HepG2 (cell line): ENCODE measurements around the gene SDK2. TPM values are rescaled to one million over a fixed set of nuclear protein-coding genes. Genes with fewer than 3 reads are reported as not detected.

Experiments used
- ATAC-seq: fragments of 200-7000 bp; cut with Tn5 transposase; 3 replicates; pipeline ENCODE4 v1.9.1; 2020; ENCODE audit warnings: mild to moderate bottlenecking, moderate library complexity
- BruUV-seq: library from RNA; stranded (reverse); fragments of 400-500 nt; replicated peaks from 2 replicates; lab custom pipeline; 2021; lab: Mats Ljungman, UMichigan
- CTCF ChIA-PET: fragments of 300-600 bp; formaldehyde crosslinking; extraction: SDS; loops from one replicate; lab custom pipeline; 2021; ENCODE audit warnings: low total read pairs, inconsistent platforms, low intra/inter-chr PET ratio; lab: Yijun Ruan, JAX
- POLR2A ChIA-PET: fragments of 350-600 bp; sonication (Branson Sonifier 250); formaldehyde crosslinking; loops from one replicate; lab custom pipeline; 2020; ENCODE audit warnings: antibody characterized with exemption, inconsistent platforms; lab: Yijun Ruan, JAX
- DNase-seq: peaks from one replicate; pipeline ENCODE4 v3.0.0-alpha.2; 2015; ENCODE audit warnings: low spot score
- FAIRE-seq: peaks from 3 replicates; lab custom pipeline; 2011; peaks lifted over from hg19 to GRCh38; lab: Jason Lieb, UNC
- H2AFZ ChIP-seq: one replicate; pipeline ENCODE4 v1.6.1; 2011; ENCODE audit warnings: low read length, inconsistent platforms
- H3K27ac ChIP-seq: fragments of 300-600 bp; 3 replicates; pipeline ENCODE4 v1.8.0; 2011; ENCODE audit warnings: mixed run types, mild to moderate bottlenecking, mixed read lengths, low read length, inconsistent platforms; ENCODE audit not compliant: insufficient read depth; ENCODE audit errors: extremely low read length
- H3K27me3 ChIP-seq, 2 experiments: fragments of 200-600 bp in 1 of 2; 2 replicates in 1 of 2; 3 replicates in 1 of 2; pipeline versions ENCODE4 v1.6.0 to v1.8.0; 2011; ENCODE audit warnings: low read length in 2 of 2, mild to moderate bottlenecking in 2 of 2, moderate library complexity in 2 of 2, inconsistent platforms in 1 of 2; ENCODE audit not compliant: insufficient read depth in 2 of 2, control insufficient read depth in 1 of 2
- H3K36me3 ChIP-seq, 2 experiments: fragments of 200-600 bp in 1 of 2; replicated peaks in 1 of 2; 2 replicates in 1 of 2; 3 replicates in 1 of 2; pipeline versions ENCODE4 v1.5.1 to v1.8.0; 2011; ENCODE audit warnings: low read length in 2 of 2, inconsistent platforms in 1 of 2; ENCODE audit not compliant: insufficient read depth in 2 of 2, control insufficient read depth in 1 of 2
- H3K4me1 ChIP-seq: 2 replicates; pipeline ENCODE4 v1.5.1; 2012; ENCODE audit warnings: low read length, inconsistent platforms; ENCODE audit not compliant: insufficient read depth
- H3K4me2 ChIP-seq: 2 replicates; pipeline ENCODE4 v1.6.0; 2011; ENCODE audit warnings: low read depth, low read length, inconsistent platforms
- H3K4me3 ChIP-seq, 3 experiments: fragments of 200-600 bp in 1 of 3; sonication (generic), shearing (Covaris generic) in 1 of 3; replicated peaks in 1 of 3; 2 replicates each; pipeline ENCODE4 v1.5.1; 2011 to 2016; ENCODE audit warnings: low read length in 3 of 3, inconsistent platforms in 2 of 3, low read depth in 2 of 3, mild to moderate bottlenecking in 2 of 3, control low read depth in 1 of 3, mixed read lengths in 1 of 3; ENCODE audit not compliant: insufficient read depth in 1 of 3
- H3K79me2 ChIP-seq: one replicate; pipeline ENCODE4 v1.6.1; 2011; ENCODE audit warnings: low read length, inconsistent platforms; ENCODE audit not compliant: insufficient read depth
- H3K9ac ChIP-seq: 2 replicates; pipeline ENCODE4 v1.6.0; 2011; ENCODE audit warnings: mild to moderate bottlenecking, low read depth, low read length, inconsistent platforms; ENCODE audit not compliant: insufficient read depth
- H3K9me3 ChIP-seq: 2 replicates; pipeline ENCODE4 v1.5.1; 2012; ENCODE audit warnings: mild to moderate bottlenecking, low read length
- H4K20me1 ChIP-seq: 2 replicates; pipeline ENCODE4 v1.6.0; 2011; ENCODE audit warnings: inconsistent platforms, mild to moderate bottlenecking, low read length, moderate library complexity; ENCODE audit not compliant: insufficient read depth
- AGO2 ChIP-seq: fragments of 200-400 bp; formaldehyde crosslinking; optimal IDR thresholded peaks from 2 replicates; pipeline ENCODE3; 2017; ENCODE audit warnings: mild to moderate bottlenecking, low read depth, low read length, moderate library complexity
- HCFC1 ChIP-seq: fragments of 150-350 bp; IDR thresholded peaks from 2 replicates; pipeline ENCODE4 v1.6.1; 2014; ENCODE audit warnings: low read depth, low read length
- ISL2 ChIP-seq: sonication (generic); formaldehyde crosslinking; IDR thresholded peaks from 2 replicates; pipeline ENCODE4 v1.5.0; 2020; ENCODE audit warnings: missing genetic modification reagents
- LCORL ChIP-seq, 2 experiments: fragments of 450-650 bp in 1 of 2; sonication (generic) in 1 of 2; formaldehyde crosslinking in 1 of 2; IDR thresholded peaks; 2 replicates each; pipeline versions ENCODE4 v1.5.0 to v1.6.1; 2017 to 2020; ENCODE audit warnings: antibody characterized with exemption in 1 of 2, missing genetic modification reagents in 1 of 2
- MEIS1 ChIP-seq: sonication (generic); formaldehyde crosslinking; IDR thresholded peaks from 2 replicates; pipeline ENCODE4 v1.9.0; 2021; ENCODE audit warnings: mild to moderate bottlenecking, missing genetic modification reagents, moderate library complexity, borderline replicate concordance
- MZF1 ChIP-seq: sonication (generic); formaldehyde crosslinking; IDR thresholded peaks from 2 replicates; pipeline ENCODE4 v1.8.1; 2023; ENCODE audit warnings: mild to moderate bottlenecking, missing genetic modification reagents, borderline replicate concordance
- TEF ChIP-seq: sonication (generic); formaldehyde crosslinking; IDR thresholded peaks from 2 replicates; pipeline ENCODE4 v1.5.0; 2020; ENCODE audit warnings: missing genetic modification reagents
- THYN1 ChIP-seq: sonication (generic); formaldehyde crosslinking; IDR thresholded peaks from 2 replicates; pipeline ENCODE4 v1.8.1; 2023; ENCODE audit warnings: low read depth, mild to moderate bottlenecking, moderate library complexity, missing genetic modification reagents, borderline replicate concordance
- ZFP82 ChIP-seq: sonication (generic); formaldehyde crosslinking; IDR thresholded peaks from 2 replicates; pipeline ENCODE4 v1.5.1; 2020; ENCODE audit warnings: mild to moderate bottlenecking, missing genetic modification reagents, borderline replicate concordance
- ZNF713 ChIP-seq: sonication (generic); formaldehyde crosslinking; IDR thresholded peaks from 2 replicates; pipeline ENCODE4 v1.4.0; 2020; ENCODE audit warnings: mild to moderate bottlenecking, missing genetic modification reagents
- WGBS: methylation state at CpG from one replicate; pipeline ENCODE4 v1.1.6; 2017; ENCODE audit warnings: low lambda C conversion rate; 5-methylcytosine and 5-hydroxymethylcytosine counted together
- in situ Hi-C: cut with HindIII; loops from 2 replicates; pipeline ENCODE4 v1.10.0; 2017; ENCODE audit warnings: low pct_unique_long_range_greater_than_20kb; ENCODE audit not compliant: extremely low pct_ligation_motif_present
- intact Hi-C: fragments of 100-400 bp; cut with micrococcal nuclease; formaldehyde crosslinking; loops from one replicate; pipeline ENCODE4 v1.10.0; 2022; ENCODE audit not compliant: unreplicated experiment
- polyA plus RNA-seq, 8 experiments: library from polyadenylated mRNA; depleted of rRNA in 3 of 8; stranded (reverse) in 7 of 8; unstranded in 1 of 8; fragments of >200 nt; fragmentation: Illumina TruSeq in 4 of 8; extraction: Trizol in 4 of 8; gene quantifications; 2 replicates each; pipeline versions ENCODE4 v1.2.1 to v1.2.3, GENCODE V29; 2011 to 2016; ENCODE audit warnings: low read depth in 4 of 8, missing spikeins in 1 of 8, mixed read lengths in 1 of 8; ENCODE audit not compliant: insufficient read depth in 1 of 8
- total RNA-seq, 5 experiments: library from RNA; depleted of rRNA; stranded (reverse); fragments of >200 nt; fragmentation: Illumina TruSeq; extraction: Trizol; gene quantifications; 2 replicates each; pipeline ENCODE4 v1.2.3, GENCODE V29; 2016; ENCODE audit warnings: low read depth in 1 of 5
- TF ChIP-seq, protein P1 (sequence below): IDR thresholded peaks from 2 replicates; pipeline ENCODE4 v1.6.1; 2018; ENCODE audit warnings: missing genetic modification reagents, mild to moderate bottlenecking, missing compliant biosample characterization

The SDK2 gene
- total and polyA plus RNA-seq, 2 of the 13 experiments (the other 11 are each of a cell fraction or from before 2014, with no cell fraction given), result not detected

DNA sequence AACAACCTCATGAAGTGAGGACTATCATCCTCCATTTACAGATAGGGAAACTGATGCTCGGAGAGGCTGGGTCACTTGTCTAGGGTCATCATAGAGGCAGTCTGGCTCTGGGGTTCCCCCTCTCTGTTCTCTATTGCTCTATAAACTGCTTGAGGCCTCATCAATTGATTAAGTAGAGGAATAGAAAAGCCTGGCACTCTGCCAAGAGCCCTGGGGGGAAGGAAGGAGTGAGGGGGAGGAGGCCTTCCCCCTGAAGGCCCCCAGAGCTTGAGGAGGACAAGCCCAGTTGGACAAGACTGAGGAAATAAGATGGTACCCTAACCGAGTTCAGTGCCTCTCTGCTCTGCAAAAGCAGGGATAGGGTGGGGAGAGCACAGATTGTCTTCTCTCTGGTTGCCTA, 21.0 kb downstream of the SDK2 start:
- no peaks in the 10 kb centered on the region for H4K20me1 ChIP-seq
- peak; percentile 89 for TF ChIP-seq LCORL (IDR thresholded peaks at IDR 0.05)
- no peak for TF ChIP-seq LCORL (CRISPR knock-in tag; IDR thresholded peaks at IDR 0.05)
- TF ChIP-seq AGO2, result no peak
- no peak for TF ChIP-seq ZFP82
- TF ChIP-seq, all 625 proteins: peak for 1
- FAIRE-seq (no peak), ATAC-seq (no peak), DNase-seq (no peak)
- Histone ChIP-seq H3K36me3 (no peaks in the 10 kb centered on the region), H2AFZ (no peak overlapping the region), H3K79me2 (no peaks in the 10 kb centered on the region), H3K27ac (no peak overlapping the region), H3K27me3 (peaks cover 0 to 40% of the 10 kb centered on the region in 2 experiments; a peak in 3 of 5 replicates), H3K4me3 (no peak overlapping the region), H3K4me1 (no peaks in the 10 kb centered on the region), H3K9me3 (peaks cover 6% of the 10 kb centered on the region; the same call in 1 of the 2 replicates), H3K9ac (no peak overlapping the region), H3K4me2 (no peak overlapping the region)
- intact Hi-C loops (no loop called here), in situ Hi-C loops (no loop called here)
- ChIA-PET CTCF (no interaction called here), POLR2A (no interaction called here)
- 35% methylated on average over 2 of the region's 2 CpGs for WGBS
- no TSS peak for BruUV-seq

DNA sequence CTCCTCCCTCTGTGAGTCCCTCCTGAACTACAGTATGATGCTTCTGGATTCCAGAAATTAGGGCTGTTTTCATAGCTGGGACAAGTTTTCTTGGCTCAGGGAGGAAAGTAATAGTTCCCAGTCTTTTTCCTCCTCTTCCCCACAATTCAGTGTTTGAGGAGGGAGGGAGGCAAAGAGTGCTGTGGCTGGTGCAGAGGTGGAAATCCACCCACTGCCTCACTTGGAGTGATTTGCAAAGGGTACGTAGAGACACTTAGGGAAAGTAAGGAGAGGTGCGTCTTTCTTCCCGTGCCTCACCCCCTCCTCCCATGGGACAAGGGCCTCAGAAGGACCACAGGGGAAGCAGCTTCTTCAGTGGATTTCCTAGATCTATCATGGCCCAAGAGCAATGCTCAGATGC, 21.9 kb downstream of the SDK2 start:
- intact Hi-C loops, result no loop called here
- H3K4me3 ChIP-seq, result no peak overlapping the region
- in situ Hi-C loops, result no loop called here
- no peaks in the 10 kb centered on the region for H3K79me2 ChIP-seq
- H3K36me3 ChIP-seq, result no peaks in the 10 kb centered on the region
- H3K27ac ChIP-seq, result no peak overlapping the region
- peaks cover 0 to 49% of the 10 kb centered on the region in 2 experiments; a peak in 3 of 5 replicates for H3K27me3 ChIP-seq
- H2AFZ ChIP-seq, result no peak overlapping the region
- H4K20me1 ChIP-seq, result no peaks in the 10 kb centered on the region
- BruUV-seq, result no TSS peak
- ChIA-PET POLR2A (no interaction called here), CTCF (no interaction called here)
- DNase-seq (no peak), ATAC-seq (no peak), FAIRE-seq (no peak)
- H3K9me3 ChIP-seq, result peaks cover 6% of the 10 kb centered on the region; the same call in 1 of the 2 replicates
- no peaks in the 10 kb centered on the region for H3K4me1 ChIP-seq
- no peak overlapping the region for H3K9ac ChIP-seq
- 22% methylated on average over 3 of the region's 3 CpGs for WGBS
- TF ChIP-seq MZF1 (CRISPR knock-in tag) (no peak), THYN1 (CRISPR knock-in tag) (no peak), MEIS1 (CRISPR knock-in tag) (no peak), ISL2 (no peak), HCFC1 (no peak), ZNF713 (CRISPR knock-in tag) (no peak), TEF (CRISPR knock-in tag) (no peak)
- TF ChIP-seq, protein P1, sequence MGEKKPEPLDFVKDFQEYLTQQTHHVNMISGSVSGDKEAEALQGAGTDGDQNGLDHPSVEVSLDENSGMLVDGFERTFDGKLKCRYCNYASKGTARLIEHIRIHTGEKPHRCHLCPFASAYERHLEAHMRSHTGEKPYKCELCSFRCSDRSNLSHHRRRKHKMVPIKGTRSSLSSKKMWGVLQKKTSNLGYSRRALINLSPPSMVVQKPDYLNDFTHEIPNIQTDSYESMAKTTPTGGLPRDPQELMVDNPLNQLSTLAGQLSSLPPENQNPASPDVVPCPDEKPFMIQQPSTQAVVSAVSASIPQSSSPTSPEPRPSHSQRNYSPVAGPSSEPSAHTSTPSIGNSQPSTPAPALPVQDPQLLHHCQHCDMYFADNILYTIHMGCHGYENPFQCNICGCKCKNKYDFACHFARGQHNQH (CRISPR knock-in tag), result no peak
- no peak overlapping the region for H3K4me2 ChIP-seq
